ENCODE measurements around the gene TADA3.

Gene TADA3

DNA sequence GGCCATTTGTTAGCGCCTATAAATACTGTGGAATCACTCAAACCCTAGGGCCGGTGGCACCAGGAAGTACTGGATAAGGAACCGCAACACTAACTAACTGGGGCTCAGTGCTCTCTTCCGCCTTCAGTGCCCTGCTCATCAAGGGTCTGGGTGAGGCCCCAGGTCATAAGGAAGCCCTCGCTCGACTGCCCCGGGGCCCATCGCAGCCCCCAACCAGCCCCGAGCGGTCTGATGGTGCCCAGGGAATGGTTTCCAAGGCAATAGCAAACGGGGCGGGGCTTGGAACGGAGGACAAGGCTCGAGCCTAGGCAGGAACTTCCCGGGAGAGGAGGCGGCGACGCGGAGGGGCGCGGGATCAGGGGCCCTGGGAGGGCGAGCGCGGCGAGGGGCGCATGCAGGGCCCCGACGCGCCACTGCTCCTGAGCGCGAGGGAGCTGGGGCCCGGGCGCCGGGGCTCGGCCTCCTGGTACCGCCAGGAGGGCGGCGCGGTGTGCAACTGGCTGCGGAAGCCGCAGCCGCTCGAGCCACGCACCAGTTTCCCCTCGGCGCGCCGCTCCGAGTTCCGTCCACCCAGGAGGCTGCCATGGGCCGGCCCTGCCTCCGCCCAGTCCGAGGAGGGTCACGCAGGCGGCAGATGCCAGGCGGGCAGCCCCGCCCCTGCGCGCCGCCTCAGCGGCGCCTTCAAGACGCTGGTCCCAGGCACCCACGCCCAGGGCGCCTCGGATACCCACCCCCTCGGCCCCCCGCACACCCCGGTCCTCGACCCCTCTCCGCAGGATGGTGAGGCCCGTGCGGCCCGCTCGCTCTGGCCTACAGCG, 17.6 kb upstream of the TADA3 start, which contains the start of gene TTLL3:
Gene TTLL3 (plus strand): TSS at position 648 of the 818 bp plus-strand sequence. CDS start 400 bp downstream, outside the sequence.
- DNase-seq (ENCODE audit: low spot score), result peak; percentile 88

DNA sequence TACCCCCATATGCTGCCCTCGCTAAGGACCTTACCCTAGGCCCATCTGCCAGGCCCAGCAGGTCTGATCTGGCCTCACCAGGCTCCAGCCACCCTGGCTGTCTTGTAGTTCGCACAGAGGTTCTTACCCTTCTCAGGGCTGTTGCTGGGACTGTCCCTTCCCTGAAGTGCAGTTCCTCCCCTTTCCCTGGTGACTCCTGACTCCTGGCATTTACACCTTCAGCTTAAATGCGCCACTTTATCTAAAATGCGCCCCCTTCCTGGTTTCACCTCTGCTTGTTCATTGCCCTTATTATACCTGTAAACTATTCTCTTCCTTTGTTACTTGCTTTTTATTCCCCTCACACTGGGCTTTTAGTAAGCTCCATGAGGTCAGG, 17.0 kb upstream of the TADA3 start:
- DNase-seq (ENCODE audit: low spot score), result peak; percentile 44

DNA sequence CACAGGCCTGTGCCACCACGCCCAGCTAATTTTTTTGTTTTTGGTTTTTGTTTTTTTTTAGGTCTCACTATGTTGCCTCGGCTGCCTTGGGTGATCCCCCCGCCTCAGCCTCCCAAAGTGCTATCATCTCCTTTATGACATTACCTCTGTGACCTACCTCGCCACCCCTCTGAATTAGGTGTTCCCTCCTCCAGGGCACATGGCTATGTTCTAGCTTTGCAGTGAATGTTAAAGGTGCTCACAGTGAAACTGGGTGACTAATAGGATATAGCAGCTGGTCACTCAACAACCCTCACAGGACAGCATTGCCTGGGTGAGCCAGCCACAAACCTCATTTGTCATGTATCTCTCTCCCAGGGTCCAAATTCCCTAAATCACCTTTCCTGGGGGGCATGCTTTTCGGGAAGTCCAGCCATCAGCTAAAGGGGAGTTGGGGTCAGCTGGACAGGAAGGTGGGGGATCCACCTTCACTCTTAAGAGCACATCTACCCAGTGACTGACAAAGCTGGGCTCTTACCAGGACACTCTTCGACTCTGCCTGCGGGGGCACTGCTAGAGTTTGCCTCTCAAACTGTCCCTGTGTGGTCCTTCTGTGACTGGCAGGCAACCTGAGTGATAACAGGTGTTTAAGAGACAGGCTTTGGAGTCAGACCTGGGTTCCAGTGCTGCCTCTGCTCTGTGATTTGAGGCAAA, 16.2 kb upstream of the TADA3 start:
- peak; percentile 68 for DNase-seq (ENCODE audit: low spot score)

DNA sequence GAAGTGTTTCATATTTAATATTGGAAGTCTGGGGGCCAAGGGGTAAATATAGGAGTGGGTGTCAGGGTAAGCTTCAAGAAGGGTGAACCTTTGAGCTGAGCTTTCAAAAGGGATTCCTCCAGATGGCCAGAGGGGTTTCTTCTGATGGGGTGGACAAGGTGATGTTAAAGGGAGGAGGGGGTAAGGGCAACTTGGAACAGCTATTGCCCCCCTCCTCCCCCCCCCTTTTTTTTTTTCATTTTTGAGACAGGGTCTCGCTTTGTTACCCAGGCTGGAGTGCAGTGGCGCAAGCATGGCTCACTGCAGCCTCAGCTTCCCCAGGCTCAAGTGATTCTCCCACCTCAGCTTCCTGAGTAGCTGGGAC, 15.7 kb upstream of the TADA3 start:
- DNase-seq (ENCODE audit: low spot score), result no peak

DNA sequence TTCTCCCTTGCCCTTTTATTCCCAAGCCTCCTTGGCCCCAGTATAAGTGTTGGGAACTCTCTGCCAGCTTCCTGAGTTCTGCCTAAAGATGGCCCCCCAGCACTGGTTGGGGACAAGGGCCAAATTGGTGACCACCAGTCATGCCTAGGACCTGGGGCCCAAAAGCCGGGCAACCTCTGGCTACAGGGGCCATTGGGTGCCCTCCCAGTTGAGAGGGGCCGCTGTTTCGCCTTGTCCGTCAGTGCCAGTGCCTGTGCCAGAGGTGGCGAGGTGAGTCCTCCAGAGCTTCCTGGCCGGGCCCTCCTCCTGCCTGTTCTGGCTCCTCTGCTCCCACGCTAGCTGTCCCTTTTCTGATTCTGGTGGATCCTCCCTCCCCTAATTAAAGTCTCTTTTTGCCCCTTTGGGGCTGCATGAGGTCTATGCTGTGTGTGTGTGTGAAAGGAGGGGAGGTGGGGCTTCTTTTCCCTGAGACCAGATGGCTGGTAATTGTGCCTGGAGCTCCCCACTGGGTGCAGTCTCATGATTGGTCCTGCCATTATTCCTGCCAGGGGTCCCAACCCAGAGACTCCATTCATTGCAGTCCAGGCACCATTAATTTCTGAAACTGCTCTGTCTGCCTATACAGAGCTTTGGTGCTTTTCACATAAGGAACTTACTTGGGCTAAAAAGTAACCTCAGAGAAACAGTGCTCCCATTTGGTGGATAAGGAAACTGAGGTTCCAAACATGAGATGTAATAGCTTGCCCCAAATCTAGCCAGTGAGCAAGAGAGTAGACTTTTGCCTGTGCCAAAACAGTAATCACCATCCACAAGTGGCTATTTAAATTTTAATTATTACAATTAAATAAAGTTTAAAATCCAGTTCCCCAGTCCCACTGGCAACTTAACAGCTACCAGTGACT, 14.7 kb upstream of the TADA3 start:
- DNase-seq (ENCODE audit: low spot score), result no peak

DNA sequence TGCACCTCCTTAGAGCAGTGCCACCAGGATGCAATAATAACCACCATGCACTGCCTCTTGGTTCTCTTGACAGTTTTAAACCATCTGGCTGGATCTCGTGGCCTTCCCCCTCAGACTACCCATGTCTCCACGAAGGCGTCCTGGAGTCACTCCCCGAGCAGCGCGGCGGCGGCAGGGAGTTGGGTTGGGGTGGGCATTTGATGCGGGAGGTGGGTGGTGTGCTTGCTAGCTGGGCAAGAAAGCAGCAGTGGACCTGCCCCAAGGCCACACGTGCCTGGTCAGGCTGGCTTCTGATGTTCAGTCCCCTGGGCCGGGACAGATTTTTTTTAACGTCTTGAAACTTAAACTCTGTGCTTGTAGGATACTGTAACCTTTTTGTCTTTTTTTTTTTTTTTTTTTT, 13.9 kb upstream of the TADA3 start:
- DNase-seq (ENCODE audit: low spot score), result no peak

DNA sequence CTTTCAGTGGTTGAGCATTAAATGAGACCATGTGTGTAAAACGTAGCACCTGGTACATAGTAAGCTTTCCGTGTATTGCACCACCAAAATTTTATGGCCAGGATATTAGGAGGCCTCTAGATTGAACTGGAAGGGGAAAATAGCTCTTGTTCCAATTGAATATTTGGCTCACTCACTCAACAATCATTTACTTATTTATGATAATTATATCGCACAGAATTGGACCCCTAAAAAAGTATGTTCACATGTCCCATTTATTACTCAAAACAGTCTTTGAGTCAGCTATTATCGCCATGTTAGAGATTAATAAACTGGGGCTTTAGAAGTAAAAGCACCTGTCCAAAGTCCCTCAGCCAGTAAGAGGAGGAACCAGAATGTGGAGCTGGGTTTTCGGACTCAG, 12.7 kb upstream of the TADA3 start:
- DNase-seq (ENCODE audit: low spot score), result no peak

DNA sequence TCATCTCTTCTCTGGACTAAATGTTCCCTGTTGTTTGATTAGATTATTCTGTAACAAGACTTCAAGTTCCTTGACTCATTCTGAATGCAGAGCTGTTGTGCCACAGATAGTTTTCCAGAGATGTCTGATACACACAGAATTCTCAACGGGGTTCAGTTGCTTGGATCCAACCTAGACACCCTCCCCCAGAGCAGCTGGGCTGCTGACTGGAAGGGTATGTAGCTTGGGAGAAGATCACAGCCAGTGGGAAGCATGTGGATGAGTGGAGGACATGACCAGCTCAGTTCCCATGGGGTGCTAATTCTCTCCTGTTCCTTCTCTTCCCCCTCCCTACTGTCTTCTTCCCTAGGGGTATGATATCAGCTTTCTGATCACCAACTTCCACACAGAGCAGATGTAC, 11.2 kb upstream of the TADA3 start:
- DNase-seq (ENCODE audit: low spot score), result no peak

DNA sequence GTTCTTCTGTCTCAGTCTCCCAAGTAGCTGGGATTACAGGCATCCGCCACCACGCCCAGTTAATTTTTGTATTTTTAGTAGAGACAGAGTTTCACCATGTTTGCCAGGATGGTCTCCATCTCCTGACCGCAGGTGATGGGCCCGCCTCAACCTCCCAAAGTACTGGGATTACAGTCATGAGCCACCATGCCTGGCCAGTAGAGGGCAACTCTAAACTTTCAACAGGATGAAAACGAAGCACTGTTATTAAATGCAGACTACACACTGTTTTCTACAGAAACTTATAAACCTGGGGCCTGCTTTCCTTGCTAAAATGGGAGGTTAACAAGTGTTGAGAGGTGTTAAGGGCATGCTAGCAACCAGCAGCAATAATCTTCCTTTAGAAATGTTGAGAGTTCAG, 8.3 kb upstream of the TADA3 start:
- DNase-seq (ENCODE audit: low spot score), result no peak

DNA sequence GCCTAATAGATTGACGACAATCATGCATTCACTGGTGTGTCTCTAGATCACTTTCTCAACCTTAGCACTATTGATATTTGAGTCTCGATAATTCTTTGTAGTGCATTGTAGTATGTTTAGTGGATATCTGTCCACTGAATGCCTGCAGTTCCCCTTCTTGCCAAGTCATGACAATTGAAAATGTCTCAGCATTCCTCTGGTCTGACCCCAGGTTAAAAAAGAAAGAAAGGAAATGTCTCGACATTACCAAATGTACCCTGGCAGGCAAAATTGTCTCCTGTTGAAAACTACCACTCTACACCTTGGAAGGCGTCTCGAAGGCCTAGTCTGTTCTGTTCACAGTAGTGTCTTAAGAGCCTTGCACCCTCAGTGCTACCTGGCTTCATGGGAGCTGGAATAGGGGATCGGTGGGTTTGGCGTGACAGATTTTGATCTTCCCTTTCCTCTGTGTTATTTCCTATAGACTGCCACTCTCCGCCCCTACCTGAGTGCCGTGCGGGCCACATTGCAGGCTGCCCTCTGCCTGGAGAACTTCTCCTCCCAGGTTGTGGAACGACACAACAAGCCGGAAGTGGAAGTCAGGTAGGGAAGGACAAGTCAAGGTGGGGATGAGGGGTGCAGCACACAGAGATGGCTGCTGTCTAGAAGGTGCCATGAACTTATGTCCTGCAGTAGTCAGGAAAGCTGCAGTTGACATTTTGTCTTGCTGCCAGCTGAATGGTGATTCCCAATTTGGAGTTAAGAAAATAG, 5.1 kb upstream of the TADA3 start:
- DNase-seq (ENCODE audit: low spot score), result no peak

DNA sequence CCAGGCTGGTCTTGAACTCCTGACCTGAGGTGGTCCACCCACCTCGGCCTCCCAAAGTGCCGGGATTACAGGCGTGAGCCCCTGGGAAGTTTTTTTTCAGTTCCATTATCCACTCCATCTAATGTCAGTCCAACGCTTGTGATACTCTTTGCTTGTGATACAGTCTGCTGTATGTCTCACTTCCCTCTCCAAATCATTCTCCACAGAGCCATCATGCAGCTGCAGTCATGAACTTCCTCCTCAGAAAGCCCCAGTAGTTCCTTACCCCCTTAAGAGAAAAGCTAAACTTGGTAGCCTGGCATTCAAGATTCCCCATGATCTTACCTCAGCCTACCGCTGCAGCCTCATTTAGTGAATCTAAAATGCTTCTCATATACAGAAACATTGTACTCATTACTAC, 2.9 kb upstream of the TADA3 start:
- DNase-seq (ENCODE audit: low spot score), result no peak

DNA sequence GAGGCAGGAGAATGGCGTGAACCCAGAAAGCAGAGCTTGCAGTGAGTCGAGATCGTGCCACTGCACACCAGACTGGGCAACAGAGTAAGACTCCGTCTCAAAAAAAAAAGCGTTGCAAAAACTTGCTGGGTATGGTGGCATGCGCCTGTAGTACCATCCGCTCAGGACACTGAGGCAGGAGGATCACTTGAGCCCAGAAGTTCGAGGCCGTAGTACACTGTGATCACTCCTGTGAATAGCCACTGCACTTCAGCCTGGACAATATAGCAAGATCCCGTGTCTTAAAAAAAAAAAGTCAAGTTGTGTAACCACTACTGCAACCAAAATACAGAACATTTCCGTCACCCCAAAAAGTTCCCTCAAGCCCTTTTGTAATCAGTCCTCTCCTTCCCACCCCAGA, 2.1 kb upstream of the TADA3 start:
- no peak for DNase-seq (ENCODE audit: low spot score)

DNA sequence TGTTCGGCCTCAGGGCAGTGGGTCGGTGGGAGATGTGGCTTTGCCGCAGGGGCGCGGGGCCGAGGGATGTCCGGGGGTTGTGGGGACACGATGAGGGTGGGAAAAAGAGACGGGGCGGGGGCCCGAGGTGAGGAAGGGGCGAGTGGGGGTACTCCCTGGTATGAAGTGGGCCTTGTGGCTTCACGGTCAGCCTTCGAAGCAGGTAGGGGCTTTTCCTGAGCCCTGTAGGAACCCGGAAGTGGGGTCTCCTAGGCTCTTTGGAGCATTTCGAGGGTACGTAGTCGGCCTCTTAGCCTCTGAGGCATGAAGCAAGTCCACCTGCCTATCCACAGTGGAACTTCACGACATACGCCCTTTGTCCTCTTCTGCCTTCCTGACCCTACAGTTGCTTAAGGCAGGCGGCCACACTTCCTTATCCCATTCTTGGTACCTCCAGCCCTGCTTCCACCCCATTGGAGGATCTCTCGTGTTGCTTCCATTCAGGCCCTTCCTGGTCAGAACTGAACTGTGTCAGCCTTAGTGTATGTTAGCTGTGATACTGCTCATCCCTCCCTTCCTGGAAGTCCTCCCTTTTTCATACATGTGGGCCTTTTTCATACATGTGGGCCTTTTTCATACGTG, 998 bp upstream of the TADA3 start:
- DNase-seq (ENCODE audit: low spot score), result no peak

DNA sequence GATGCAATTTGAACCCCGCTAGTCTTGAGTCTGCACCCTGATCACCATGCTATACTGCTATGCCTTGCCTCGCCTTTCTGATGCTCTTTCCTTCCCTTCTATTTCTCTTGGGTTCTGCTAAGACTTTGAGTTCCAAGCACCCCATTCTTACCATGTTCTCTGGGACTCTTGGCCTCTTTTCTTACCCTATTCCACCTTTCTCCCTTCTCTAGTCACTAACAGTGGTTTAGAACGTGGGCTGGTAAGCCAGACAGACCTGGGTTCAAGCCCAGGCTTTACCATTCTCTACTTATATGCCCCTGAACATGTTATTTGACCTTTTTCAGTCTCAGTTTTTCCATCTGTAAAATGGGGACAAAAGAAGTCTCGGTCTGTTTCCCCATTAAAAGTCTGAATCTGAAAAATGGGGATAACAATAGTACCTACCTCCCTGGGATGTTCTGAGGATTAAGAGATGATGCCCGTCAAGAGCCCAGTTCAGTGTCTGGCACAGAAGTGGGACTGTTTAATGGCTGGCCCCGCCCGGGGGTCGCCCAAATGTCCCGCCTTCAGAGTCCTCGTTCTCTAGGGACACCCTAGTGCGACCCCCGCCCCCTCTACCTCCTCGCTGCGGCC, 376 bp downstream of the TADA3 start:
- no peak for DNase-seq (ENCODE audit: low spot score)

DNA sequence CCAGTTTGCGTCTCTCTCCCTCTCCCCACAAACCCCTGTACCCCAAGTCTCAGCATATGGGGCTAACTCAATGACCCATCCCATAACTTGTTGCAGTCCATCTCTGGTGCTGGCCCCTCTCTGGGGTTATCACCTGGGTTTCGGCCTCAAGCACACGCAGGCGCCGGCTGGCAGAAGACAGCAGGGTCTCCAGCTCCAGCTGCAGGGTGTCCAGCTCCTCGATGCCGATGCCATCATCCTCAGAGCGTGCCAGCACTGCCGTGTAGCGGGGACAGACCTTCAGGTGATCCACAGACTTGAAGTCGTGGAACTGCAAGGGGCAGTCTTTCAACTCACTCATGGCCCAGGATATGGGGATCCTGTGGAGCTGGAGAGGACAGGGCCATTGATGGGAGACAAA, 1.1 kb downstream of the TADA3 start:
- no peak for DNase-seq (ENCODE audit: low spot score)

DNA sequence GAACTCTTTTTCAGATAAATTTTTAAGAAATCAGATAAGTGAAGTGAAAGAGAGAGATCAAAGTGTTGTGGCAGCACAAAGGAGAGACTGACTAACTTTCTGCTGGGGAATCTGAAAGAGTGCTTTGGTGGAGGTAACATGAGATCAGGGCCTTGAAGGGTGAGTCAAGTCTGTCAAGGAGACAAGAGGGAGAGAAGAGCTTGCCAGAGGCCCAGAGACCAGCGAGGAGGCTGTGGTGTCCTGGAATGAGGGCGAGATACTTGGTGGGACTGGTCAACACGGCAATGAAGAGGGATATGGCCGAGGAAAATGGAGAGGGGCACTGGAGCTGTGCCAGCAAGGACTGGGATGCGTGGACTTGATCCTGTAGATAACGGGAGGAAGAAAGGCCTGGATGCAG, 4.6 kb downstream of the TADA3 start:
- DNase-seq (ENCODE audit: low spot score), result no peak

DNA sequence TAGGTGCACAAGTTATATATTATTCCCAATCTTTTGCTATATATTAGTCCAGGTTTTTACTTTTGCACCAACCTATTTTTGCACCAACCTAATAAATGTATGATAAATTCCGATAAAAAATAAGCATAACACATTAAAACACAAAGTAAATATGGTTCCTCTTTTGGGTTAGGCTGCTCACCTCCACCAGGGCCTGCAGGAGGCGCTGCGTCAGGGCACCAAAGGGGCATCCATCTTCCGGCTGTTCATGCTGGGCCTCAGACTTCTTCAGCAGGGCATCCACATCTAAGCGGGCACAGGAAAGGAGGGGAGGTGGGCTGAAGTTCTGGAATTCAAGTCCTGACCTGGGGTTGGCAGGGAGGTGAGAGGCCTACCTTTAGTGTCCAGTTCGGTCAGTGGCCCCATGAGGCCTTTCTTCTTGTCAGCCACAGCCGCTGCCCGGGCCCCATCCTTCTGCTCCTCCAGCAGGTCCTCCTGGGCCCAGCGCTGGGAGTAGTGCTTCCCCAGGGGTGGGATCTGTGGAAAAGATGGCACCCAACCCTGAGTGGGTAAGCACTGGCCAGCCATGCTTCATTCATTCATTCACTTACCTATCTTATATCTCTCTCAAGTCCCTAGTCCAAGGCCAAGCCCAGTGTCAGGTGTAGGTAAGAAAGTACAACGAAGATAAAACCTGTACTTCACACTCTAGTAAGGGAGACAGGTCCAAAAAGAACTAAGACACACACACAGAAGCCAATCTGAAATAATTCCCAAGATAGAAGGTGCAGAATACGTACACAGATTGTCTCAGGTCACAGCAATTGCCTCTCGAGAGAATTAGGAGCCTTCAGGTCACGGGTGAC, 5.2 kb downstream of the TADA3 start:
- DNase-seq (ENCODE audit: low spot score), result no peak

DNA sequence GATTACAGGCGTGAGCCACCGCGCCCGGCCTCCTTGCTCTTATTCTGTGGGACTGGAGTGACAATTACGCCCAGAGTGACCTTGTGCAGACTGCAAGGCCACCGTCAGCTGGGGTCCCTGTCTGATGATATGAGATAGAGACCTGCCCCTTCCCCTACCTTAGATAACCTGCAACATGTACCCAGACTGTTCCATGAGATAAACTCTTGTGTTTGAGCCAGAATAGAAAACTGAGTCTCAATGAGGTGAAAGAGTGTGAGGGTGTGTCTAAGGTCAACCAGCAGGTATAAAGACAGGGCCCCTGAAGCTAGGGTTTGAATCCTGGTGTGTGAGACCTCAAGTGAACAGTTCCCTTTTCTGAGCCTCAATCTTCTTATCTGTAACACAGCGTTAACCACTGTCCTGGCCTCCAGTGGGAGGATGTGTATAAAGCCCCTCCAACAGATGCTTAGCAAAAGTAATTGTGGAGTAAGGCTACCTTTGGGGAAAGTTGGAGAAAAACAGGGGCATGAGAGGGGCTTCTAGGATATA, 6.0 kb downstream of the TADA3 start:
- DNase-seq (ENCODE audit: low spot score), result no peak

DNA sequence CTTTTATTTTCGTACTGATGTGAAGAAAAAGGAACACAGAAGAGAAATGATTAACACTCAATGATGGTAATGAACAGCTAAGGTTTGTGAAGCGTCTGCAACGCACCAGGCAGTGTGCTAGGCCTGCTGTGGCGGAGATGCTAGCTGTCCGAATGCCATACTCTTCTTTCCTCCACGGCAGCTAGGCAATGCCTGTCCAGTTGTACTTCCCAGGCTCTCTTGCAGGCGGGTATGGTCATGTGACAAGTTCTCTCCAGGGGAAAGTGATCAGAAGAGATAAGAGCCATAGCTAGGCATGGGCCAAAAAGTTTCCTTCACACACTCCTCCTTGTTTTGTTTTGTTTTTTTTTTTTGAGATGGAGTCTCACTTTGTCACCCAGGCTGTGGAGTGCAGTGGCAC, 6.7 kb downstream of the TADA3 start:
- no peak for DNase-seq (ENCODE audit: low spot score)

DNA sequence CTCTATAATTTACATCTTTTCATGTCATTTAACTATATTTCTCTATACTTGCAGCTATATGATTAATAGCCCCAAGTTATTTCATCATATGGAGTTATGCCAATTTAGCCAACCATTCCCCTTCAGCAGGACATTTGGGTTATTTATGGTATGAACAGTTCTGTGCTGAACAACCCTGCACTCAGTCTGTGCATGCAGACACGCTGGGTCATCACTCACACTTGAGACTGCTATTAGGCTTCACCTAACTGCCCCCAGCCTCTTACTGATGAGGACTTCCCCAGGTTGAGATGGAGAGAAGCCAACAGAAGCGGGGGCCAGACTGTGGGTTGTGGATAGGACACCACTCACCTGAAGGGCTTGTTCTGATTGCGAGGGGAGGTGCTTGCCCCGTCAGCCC, 7.3 kb downstream of the TADA3 start:
- no peak for DNase-seq (ENCODE audit: low spot score)

Measured in D341Med (cell line).